HG02759 (cell line): ENCODE measurements around the gene IL17C.

ENCODE experiments used
- ATAC-seq: cut with Tn5 transposase; IDR thresholded peaks from one replicate; pipeline ENCODE4 v1.9.1; 2021; ENCODE audit warnings: mild to moderate bottlenecking, moderate library complexity; ENCODE audit not compliant: unreplicated experiment

Gene IL17C

DNA sequence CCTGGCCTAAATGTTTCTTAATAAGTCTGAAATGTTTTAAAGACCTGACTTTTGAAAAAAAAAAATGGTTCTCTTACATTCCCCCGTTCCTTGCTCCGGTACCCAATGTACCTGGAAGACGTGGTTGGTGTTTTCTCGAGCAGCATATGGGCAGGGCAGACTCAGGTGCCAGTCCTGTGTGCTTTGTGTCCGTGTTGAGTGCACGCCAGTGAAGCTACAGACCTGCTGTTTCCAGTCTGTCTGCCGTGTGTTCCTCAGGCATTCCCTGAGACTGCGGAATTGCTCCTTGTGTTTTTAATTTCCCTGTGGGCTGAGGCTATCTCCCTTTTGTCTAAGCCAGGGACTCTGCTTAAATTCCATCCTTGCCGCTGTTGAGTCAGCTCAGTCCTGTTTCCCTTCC is 11.7 kb upstream of the IL17C start:
- no peak for ATAC-seq

DNA sequence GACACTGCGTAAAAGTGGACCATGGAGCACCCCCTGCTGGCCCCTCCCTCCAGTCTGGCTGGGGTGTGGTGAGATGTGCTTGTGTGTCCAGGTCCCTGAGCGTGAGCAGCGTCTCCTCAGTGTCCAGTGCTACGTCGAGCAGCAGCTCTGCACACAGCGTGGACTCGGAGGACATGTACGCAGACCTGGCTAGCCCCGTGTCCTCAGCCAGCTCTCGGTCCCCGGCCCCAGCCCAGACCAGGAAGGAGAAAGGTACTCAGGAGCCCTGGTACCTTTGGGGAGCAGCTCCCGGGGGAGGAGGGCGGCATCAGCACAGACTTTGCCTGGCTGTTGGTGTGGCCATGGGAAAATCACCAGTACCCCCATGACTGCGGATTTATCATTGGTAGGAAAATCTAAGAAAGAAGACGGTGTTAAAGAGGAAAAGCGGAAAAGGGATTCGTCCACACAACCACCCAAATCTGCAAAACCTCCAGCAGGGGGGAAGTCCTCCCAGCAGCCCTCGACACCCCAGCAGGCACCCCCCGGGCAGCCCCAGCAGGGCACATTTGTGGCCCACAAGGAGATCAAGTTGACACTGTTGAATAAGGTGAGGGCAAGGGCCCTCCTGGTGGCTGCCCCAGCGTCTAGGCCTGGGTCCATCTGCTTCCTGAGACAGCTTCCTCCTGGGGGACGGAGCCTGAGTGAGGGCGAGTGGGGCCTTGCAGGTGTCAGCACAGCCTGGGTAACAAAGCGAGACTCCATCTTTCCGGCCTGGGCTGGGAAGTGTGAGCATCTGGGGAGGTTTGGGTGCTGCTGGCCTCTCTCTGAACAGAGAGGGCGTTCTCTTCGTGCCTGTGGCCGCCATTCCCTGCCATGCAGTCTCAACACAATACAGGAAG is 10.6 kb upstream of the IL17C start:
- no peak for ATAC-seq

DNA sequence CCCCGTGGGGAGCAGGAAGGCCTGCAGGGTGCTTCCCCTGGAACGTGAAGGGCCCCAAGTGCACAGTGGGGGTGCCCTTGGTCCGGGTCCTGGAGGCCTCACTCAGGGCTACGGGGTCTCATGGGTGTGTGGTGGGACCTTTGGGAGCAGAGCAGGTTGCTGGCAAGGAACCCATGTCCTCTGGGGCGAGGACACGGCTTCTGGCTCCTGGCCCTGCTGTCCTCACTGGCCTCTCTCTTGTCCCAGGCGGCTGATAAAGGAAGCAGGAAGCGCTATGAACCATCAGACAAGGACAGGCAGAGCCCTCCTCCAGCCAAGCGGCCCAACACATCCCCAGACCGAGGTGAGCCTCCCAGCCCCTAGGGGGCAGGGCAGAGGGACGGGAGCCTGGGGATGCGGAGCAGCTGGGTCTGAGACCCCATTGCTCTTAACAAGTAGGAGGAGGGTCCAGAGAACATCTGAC is 9.8 kb upstream of the IL17C start:
- ATAC-seq, result no peak

DNA sequence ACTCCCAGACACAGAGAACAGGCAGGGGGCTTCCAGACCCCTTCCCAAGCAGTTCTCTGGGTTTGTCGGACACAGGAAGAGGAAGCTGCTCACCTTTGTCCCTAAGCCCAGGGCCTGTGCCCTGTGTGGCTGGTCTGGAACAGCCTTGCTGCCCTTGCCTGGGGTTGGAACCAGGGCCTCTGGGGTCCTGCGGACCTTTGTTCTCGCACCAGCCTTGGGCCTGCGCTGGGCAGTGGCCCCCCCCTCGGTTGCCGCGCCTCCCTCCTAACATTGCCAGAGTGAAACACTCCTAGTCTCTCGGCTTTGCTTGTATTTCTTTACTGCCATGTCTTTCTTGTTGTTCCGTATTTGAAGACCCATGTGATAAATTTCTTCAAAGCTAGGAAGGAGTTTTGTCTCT is 8.5 kb upstream of the IL17C start:
- no peak for ATAC-seq

DNA sequence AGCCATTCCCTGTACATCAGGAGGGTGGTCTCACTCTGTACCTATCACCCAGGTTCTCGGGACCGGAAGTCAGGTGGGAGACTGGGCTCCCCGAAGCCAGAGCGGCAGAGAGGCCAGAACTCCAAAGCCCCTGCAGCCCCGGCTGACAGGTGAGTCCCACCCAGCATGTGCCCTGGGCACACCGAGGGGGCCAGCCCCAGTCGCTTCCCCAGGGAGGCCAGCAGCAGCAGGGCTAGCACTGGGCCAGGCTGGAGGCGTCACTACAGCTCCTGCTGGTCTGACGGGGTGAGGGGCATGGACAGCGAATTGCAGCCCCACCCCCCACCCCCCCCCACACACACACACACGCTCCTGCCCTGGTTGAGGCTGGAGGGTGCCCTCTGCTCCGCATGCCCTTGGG is 7.9 kb upstream of the IL17C start:
- ATAC-seq, result no peak

DNA sequence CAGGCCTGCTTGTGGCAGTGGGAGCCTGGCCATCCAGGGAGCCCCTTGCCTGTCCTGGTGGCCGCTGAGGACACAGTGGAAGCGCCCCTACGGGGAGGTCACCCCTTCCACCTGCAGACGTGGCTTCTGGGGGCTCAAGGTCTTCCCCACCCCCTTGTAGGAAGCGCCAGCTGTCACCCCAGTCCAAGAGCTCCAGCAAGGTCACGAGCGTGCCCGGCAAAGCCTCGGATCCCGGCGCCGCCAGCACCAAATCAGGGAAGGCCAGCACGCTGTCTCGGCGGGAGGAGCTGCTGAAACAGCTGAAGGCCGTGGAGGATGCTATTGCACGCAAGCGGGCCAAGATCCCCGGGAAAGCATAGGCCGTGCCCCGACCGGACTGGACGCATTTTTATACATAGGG is 7.4 kb upstream of the IL17C start:
- ATAC-seq, result no peak

DNA sequence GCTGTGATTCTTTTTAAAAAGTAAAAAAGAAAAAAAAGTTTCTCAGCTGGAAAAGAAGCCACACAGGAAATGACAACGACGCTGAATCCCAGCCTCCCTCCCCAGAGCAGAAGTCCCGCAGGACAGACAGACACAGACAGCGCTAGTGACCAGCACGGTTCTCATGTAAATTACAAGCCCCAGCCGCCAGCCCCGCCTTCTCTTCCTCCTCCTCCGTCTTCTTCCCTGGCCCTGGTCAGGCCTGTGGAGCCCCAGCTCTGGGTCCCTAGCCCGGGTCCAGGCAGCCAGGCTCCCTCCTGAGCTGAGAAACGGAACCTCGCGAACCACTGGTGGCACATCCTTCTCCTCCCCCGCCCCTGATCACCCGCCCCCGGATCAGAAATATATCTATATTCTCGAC is 7.0 kb upstream of the IL17C start:
- ATAC-seq, result no peak

DNA sequence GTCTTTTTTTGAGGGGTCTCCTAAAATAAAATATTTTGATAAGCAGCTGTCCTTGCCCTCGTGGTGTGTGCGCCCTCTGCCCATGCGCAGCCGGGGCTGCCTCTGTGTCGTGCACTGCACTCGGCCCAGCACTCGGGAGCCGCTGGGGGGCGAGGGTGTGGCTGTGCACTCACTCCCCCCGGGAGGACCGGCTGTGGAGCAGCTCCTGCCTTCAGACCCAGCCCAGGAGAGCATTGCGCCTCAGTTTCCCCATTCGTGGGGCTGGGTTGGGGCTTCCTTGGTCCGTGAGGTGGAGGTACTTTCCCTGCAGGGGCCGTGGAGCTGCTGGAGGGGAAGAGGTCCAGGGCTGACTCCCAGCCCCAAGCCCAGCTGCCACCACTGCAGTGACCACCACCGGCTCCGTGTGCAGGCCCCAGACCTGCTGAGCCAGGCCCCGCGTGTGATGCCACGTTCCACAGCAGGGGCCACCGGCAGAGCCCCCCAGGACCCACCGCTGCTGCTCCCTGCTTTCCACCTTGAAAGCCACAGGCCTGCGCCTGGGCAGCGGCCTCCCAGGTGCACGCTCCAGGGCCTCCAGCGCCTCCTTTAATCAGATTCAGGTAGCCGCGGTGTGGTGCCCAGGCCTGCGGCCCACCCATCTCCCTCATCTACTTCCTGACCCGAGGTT is 6.3 kb upstream of the IL17C start:
- ATAC-seq, result no peak

DNA sequence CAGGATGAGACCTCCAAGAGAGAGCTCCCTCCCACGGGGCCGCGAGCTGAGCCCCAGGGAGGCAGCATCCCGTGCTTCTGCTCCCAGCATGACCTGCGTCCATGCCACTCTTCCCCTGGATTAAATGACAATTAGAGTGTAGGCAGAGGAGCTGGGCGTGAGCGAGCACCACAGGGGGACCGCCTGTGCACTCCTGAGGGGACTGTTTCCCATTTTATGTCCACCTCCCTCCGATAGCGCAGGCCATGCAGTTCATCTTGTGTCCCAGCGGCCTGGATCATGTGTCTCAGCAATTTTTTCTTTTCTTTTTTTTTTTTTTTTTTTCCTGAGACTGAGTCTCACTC is 5.8 kb upstream of the IL17C start:
- ATAC-seq, result no peak

DNA sequence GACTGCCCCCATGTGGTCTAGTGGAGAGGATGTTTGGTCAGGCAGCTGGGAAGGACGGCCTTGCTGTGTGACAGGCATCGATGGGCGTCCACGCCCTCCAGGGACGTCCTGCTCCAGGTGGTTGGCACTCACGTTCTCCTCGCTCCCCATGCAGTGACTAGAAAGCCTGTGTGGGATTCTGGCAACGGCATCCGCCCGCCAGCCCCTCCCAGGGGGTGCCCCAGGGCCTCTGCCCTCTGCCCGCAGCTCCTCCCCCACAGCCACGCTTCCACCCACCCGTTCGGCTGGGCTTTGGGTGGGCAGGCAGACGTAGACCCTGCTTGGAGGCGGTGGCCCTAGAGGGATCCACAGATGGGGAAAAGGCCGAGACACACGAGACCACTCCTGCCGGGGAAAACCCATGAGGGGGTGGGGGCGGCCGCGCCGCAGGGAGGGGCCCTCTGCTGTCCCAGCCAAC is 4.7 kb upstream of the IL17C start:
- peak; percentile 36 for ATAC-seq

DNA sequence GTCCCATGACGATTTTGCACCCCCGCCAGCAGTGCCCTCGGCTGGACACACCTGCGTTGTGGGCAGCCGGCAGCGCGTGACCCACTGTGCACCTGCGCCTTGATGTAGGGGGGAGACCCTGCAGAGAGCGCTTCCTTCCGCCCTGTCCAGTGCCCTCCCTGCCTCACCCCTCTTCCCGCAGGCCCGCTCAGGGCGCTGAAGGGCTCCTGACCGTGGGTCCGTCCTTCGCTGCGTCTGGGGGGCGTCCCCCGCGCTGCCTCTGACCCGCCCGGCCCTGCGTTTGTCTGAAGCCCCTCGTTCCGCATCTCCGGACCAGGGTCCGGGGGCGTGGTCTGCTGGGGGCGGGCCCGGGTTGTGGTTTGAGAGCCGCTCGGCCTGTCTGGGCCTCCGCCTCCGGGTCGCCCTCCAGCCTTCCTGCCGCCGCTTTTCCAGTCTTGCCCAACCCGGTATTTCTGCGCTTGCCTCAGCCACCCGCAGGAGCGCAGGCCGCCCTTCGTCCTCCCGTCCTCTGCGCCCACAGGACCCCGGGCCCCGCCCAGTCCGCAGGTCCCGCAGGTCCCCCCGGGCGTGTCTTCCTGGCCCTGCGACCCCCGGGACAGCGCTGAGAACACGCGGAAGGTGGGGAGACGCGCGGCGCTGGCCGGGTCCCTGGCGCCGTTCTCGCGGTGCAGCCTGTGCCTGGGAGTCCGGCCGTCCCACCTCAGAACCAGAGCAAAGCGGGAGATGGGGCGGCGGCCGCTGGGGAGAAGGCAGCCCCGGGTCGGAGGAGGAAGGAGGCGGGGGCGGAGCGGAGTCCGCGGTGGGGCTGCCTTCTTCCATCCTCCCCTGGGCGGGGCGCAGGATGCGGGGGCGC is 4.0 kb upstream of the IL17C start:
- peak; percentile 62 for ATAC-seq

DNA sequence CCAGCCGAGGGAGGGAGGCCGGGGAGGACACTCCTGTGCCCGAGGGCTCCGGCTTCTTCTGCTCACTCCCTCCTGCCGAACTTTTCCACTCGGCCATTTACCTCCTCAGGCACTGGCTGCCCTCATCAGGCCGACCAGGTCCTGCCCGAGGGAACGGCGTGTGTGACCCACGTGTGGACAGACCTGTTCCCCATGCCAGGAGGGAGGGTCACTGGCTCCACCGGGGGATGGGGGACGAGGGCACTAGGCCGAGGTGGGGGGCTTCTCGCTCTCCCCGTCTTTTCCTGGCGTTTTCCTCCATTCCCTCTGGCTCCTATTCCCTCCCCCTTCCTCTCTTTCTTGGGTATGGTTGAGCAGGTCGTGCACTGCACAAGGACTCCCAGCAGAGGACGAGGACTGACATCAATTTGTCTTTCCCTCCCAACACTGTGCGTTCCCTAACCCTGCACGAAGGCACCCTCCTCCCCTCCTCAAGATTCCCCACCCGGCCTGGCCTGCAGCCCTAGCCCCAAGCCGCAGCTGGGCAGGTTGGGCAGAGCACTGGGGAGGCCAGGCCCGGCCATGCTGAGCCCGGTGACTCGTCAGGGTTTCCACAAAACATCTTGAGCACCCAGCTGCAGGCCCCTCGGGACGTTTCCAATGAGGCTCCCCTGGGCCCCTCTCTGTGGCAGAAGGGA is 3.2 kb upstream of the IL17C start:
- no peak for ATAC-seq

DNA sequence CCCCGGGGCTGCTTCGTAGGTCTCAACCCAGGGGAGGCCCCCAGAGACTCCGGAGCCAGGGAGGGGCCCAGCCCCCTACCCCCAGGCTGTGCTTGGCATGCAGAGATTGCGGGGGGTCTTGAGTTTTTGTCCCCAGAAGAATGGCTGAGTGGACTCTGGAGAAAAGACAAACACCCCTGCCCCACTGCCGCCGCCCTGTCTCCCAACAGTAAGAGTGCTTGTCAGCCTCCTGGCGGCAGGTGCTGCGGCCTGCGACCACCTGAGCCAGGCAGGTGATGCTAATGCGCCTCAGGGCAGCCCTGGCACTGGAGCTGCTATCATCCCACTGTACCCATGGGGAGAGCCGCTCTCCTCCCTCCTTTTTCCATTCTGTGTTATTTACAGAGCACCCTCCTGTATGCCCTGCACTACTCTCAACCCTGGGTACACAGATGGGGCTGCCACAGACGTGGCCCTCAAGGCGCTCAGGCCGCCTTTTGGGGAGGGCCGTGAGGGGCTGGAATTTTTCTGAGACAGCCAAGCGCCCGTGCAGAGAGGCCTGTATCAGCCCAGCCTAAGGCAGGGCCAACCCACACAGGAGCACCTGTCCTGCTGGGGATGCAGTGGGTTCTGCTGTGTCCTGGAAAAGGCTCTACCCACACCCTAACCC is 2.6 kb upstream of the IL17C start:
- ATAC-seq, result no peak

DNA sequence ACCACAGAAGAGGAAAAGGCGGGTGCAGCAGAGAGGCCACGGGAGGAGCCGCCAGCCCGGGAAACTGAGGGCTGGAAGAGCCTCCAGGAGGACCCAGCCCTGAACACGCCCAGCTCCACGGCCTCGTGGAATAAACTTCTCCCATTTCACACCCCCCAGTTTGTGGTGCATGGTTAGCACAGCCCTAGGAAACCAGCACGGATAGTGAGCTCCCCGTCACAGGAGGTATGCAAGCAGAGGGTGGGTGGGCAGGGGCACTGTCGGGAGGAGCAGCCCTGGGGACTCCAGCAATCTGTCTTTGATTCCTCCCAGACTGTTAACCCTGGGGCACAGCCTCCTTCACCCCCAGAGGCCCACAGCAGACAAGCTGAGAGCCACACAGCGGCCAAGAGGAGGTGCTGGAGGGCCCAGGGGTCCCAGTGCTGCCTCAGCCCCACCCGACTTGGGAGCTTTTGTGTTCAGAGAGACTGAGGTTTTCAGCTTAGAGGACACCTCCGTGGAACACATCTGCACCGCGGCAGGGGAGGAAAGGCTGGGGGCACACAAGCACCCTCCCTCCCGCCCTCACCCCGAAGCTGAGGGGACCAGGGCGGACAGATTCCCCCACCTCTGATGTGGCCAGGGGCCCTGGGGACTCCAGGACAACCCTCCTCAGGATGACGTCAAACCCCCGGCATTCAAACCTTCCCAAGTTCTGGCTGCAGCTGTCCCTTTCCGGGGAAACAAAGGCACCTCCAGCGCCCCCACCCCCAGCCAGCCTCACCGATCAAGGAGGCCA is 1.7 kb upstream of the IL17C start:
- ATAC-seq, result no peak

DNA sequence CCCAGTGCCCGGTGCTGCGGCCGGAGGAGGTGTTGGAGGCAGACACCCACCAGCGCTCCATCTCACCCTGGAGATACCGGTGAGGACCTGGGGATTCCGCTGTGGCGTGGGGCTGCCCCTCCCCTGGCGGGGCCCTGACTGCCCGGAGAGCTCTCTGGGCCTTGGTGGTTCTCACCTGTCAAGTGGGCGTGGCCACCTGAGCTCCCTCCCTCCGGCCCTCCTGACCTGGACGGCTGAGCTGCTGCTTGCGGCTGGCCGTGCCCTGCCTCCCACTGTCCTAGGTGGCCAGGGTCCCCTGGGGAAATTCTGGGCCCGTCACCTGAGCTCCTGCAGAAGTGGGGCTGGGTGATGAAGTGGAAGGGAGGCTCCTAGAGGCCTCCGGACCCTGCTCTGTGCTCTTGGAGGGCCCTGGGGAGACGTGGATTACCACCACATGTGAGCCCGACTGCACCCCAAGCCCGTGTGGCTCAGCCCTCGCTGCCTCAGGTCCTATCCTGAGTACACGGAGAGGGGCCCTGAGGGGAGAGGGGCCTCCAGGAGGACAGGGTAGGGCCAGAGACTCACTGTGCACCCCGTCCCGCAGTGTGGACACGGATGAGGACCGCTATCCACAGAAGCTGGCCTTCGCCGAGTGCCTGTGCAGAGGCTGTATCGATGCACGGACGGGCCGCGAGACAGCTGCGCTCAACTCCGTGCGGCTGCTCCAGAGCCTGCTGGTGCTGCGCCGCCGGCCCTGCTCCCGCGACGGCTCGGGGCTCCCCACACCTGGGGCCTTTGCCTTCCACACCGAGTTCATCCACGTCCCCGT is 1.1 kb downstream of the IL17C start:
- ATAC-seq, result no peak

DNA sequence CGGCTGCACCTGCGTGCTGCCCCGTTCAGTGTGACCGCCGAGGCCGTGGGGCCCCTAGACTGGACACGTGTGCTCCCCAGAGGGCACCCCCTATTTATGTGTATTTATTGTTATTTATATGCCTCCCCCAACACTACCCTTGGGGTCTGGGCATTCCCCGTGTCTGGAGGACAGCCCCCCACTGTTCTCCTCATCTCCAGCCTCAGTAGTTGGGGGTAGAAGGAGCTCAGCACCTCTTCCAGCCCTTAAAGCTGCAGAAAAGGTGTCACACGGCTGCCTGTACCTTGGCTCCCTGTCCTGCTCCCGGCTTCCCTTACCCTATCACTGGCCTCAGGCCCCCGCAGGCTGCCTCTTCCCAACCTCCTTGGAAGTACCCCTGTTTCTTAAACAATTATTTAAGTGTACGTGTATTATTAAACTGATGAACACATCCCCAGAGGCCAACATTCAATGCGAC is 1.7 kb downstream of the IL17C start:
- no peak for ATAC-seq

DNA sequence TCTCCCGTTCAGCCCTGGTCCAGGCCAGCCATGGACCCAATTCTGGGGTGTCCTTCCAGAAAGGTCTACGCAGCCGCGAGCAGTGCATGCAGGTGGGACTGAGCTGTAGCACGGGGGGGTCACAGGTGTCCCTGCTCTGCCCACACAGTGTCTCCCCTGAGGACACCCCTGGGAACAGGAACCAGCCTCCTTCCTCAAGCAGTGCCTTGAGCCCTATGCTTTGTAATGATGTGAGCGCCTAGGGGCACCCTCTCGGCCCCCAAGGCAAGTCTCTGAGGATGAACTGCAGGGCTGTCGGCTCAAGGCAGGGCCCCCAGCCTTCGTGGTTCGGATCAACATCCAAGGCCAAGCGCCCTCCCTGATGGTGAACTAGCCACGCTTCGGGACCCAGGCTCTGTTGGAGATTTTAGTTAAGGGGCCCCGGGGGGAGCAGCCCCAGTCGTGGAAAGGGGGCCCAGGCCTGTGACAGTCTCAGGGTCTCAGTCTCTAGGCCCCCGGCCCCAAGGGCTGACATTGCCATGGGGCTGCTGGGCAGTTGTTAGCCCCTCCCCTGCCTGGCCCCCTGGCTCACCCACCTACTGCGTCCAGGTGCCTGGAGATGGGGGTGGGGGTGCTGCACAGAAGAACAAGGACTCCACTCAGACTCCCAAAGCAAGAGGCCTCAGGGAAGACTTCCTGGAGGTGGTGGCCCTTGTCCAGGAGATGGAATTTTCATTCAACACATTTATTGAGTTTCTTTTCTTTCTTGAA is 2.3 kb downstream of the IL17C start:
- ATAC-seq, result no peak
